HL-60 (cell line): ENCODE data around the gene MPRIP.

Experiments
- GABPA ChIP-seq: IDR thresholded peaks from 2 replicates; pipeline ENCODE4 v1.6.1; 2012; ENCODE audit warnings: low read depth
- SPI1 ChIP-seq: IDR thresholded peaks from 2 replicates; pipeline ENCODE4 v1.6.1; 2012; ENCODE audit warnings: low read depth, mild to moderate bottlenecking, borderline replicate concordance
- TF ChIP-seq, protein P1 (sequence below): IDR thresholded peaks from one replicate; pipeline ENCODE4 v1.5.1; 2011; ENCODE audit warnings: low read length, control low read depth, inconsistent platforms; ENCODE audit not compliant: insufficient read depth
- TF ChIP-seq, protein P2 (sequence below): IDR thresholded peaks from 2 replicates; pipeline ENCODE4 v1.6.1; 2012; ENCODE audit warnings: low read depth; ENCODE audit not compliant: insufficient replicate concordance

GRCh38 chr17:17026163-17026562 is 16.1 kb upstream of the MPRIP start:
- TF ChIP-seq, protein P1, sequence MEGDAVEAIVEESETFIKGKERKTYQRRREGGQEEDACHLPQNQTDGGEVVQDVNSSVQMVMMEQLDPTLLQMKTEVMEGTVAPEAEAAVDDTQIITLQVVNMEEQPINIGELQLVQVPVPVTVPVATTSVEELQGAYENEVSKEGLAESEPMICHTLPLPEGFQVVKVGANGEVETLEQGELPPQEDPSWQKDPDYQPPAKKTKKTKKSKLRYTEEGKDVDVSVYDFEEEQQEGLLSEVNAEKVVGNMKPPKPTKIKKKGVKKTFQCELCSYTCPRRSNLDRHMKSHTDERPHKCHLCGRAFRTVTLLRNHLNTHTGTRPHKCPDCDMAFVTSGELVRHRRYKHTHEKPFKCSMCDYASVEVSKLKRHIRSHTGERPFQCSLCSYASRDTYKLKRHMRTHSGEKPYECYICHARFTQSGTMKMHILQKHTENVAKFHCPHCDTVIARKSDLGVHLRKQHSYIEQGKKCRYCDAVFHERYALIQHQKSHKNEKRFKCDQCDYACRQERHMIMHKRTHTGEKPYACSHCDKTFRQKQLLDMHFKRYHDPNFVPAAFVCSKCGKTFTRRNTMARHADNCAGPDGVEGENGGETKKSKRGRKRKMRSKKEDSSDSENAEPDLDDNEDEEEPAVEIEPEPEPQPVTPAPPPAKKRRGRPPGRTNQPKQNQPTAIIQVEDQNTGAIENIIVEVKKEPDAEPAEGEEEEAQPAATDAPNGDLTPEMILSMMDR, result no peak
- TF ChIP-seq SPI1 (no peak), GABPA (no peak)
- TF ChIP-seq, protein P2, sequence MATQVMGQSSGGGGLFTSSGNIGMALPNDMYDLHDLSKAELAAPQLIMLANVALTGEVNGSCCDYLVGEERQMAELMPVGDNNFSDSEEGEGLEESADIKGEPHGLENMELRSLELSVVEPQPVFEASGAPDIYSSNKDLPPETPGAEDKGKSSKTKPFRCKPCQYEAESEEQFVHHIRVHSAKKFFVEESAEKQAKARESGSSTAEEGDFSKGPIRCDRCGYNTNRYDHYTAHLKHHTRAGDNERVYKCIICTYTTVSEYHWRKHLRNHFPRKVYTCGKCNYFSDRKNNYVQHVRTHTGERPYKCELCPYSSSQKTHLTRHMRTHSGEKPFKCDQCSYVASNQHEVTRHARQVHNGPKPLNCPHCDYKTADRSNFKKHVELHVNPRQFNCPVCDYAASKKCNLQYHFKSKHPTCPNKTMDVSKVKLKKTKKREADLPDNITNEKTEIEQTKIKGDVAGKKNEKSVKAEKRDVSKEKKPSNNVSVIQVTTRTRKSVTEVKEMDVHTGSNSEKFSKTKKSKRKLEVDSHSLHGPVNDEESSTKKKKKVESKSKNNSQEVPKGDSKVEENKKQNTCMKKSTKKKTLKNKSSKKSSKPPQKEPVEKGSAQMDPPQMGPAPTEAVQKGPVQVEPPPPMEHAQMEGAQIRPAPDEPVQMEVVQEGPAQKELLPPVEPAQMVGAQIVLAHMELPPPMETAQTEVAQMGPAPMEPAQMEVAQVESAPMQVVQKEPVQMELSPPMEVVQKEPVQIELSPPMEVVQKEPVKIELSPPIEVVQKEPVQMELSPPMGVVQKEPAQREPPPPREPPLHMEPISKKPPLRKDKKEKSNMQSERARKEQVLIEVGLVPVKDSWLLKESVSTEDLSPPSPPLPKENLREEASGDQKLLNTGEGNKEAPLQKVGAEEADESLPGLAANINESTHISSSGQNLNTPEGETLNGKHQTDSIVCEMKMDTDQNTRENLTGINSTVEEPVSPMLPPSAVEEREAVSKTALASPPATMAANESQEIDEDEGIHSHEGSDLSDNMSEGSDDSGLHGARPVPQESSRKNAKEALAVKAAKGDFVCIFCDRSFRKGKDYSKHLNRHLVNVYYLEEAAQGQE, result no peak
